H4 (cell line): ENCODE results near the gene HIVEP2. TPM values are rescaled to one million over a fixed set of nuclear protein-coding genes. Genes with fewer than 3 reads are reported as not detected.
A peak's percentile ranks its signal among the peaks of the same experiment; 100 is the strongest.

Experiments used
- DNase-seq: peaks from one replicate; pipeline ENCODE4 v3.0.0-alpha.2; 2015; ENCODE audit warnings: low spot score
- total RNA-seq: library from RNA; depleted of rRNA; stranded (reverse); fragments of >200 nt; shearing (Covaris generic); gene quantifications from 2 replicates; pipeline ENCODE4 v1.2.3, GENCODE V29; 2014

HIVEP2 gene
- total RNA-seq, 1 experiment from 2014 or later: 4.1 TPM

DNA sequence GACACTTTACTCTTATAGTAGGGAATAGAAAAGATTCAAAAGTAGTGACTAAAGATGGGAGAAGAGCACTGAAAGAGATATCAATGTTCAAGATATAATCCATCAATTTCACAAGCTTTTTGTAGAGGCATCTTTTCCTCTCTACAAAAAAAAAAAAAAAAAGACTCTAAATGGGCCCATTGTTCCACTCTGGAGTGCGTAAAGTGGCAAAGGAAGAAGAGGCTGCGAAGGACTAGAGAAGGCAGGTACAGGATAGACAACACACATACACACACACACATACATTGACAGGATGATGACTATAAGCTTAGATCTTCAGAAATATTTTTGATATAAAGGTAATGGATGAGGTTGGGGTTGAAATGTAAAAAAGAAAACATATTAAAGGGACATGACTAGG lies 157.6 kb downstream of the HIVEP2 start:
- no peak for DNase-seq

DNA sequence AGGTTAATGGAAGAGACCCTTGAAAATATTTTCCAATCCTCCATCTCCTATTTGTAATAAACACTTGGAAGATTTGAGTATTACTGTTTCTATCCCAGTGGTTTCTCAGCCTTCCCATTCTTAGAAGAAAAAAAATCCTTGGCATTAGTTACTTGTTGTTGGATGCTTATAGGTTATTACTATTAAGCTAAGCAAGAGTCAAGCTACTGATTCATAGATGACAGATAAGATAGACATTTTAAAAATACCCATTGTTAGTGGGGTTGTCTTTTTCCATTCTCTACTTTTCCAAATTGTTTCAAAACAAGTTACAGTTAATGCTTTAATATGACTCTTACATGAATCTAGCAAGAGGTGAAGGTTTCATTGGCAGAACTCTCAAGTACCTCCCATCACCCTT lies 158.5 kb downstream of the HIVEP2 start:
- no peak for DNase-seq

DNA sequence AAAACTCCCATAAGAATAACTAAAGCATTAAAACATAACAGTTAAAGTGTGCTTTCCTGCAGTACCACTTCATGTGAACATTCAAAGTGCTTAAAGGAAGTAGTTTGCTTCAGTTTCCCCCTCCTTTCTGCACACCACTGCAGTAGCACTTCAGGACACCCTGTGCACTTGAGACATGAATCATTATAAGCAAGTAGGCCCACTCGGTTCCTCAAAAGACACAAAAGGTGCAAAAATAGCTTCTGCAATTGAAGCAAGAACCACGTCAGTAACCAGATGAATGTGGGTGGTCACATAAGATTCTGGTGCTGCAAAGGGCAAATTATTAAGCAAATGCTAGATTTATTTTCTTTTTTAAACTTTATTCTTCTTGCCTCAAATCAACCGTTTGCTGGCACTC lies 160.6 kb downstream of the HIVEP2 start:
- no peak for DNase-seq

DNA sequence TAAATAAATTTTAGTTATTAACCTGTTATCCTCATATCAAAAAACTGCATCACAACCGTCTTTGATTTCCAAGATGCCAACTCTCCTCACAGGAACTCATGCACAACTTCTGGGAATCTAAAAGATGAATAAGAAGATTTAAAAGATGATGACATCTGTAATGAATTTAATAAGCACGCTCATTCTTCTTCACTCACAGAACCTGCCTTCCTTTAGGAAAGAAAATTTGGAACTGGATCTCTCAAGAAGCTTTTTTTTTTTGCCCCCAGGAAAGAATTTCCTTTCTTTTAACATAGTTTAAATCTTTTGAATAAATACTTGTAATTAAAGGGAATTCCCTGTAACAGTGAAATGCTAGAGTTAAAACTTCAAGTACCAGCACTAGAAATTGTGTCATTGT lies 161.5 kb downstream of the HIVEP2 start:
- DNase-seq: no peak

DNA sequence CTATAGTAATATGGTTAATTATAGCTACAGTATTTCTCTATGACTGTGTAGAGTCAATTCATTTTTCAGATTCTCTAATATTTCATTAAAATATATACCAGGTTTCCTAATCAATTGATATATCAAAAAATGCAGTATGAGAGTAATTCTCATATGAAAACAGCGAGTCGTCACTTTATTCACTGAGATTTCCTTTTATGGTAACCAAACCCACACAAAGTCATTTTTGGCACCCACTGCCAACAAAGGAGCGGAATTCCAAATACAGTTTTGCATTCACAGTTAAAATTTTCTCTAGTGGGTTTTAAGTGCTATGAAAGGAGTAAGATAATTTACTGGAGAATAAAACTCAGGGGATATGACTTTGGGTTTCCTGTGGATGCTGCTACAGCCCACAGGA lies 163.8 kb downstream of the HIVEP2 start:
- no peak for DNase-seq

DNA sequence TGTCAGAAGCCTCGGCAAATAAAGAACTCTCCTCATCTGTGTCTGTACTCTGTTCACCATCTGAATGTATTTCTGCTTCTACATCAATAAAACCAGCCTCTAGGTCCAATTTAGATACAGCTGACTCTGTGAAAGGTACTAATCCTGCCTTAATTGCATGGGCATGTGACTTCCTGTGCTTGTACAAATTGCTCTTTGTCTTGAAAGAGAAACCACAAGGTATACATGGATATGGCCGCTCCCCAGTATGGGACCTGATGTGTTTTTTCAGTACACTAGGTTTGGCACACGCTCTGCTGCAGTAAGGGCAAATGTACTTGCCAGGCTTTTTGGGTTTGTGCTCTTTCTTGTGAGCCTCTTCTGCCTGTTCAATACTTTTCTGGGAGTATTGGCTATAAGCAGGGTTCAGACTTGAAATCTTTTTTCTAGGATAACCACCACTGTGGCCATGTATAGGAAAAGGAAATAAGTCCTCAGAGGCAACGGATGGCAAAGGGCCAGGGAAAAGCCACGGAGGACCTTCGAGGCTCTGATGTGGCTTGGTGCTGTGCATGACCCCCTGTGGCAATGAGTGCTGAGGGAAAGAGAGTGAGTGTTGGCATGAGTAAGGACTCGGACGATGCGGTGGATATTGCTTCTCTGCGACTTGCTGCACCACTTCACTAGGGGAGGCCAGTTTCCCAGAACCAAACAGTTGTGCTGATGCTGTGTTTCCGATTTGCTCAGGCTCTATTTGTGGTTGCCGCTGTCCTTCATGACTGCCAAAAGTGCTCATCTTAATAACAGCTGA lies 170.9 kb downstream of the HIVEP2 start:
- DNase-seq: no peak

DNA sequence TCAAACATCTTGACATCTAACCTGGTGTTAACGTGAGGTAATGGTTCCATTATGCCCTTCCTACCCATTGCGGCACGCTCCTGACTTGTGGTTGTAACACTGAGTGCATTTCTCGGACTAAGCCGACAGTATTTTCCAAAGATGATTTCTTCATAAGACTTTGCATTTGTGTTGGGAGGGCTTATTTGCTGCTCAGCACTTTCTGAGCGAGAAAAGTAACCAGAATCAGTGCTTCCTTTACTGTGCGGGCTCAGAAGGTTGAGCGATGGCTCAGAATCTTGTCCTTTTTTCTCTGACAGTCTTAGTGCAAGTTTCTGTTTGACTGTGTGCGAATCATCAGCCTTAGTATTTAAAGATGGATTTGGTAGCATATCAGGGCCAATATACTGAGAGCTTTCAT lies 171.7 kb downstream of the HIVEP2 start:
- no peak for DNase-seq

DNA sequence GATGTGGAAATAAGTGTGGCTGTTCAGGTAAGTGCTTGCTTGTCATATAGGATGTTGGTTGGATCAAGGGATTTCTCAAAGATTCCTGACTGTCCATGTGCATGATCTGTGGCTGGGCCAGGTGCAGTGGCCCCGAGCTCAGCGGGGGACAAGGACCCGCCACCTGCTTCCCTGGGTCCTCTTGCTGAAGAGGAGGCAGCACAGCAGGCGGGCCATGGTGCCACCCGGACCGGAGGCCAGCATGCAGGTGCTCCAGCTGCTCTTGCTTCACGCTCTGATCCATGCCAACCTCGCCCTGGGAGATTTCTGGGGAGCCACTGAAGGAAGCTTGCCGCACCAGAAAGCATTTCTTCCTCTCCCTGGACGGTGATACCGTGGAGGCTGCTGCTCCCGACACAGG lies 173.8 kb downstream of the HIVEP2 start:
- DNase-seq: no peak

DNA sequence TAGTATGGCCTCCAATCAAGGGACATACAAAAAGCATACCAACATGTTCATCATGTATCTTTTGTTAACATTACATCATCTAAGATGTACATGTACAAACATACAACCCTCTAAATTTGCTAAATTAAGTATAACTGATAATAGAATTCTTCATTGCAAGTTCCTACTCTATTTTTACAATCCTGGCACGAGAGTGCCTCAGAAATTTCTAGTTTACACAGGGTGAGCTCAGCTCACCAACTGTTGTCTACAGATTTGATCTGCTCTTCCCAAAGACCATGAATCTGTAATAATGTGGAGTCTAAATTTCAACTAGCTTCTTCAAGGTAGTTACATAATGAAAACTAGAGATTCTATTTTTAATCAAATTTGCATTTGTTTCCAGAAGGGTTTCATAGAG lies 179.7 kb downstream of the HIVEP2 start:
- DNase-seq: no peak

DNA sequence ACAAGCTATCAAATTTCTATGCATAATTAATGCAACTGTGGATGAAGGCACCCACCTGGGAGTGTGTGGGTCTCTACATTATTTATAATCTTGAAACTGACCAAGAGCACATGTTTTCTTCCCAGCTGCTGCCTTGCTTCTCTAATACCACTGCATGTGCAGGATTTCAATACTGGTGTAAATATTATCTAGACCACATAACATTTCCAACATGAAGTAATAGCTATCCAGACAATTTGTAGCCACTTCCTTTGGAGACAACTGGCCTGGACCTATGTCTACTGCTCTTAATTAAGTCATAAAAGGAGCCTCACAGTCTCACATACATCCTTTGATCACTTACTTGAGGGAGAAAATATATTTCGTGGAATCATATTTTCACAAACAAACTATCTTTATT lies 180.7 kb downstream of the HIVEP2 start:
- DNase-seq: no peak

DNA sequence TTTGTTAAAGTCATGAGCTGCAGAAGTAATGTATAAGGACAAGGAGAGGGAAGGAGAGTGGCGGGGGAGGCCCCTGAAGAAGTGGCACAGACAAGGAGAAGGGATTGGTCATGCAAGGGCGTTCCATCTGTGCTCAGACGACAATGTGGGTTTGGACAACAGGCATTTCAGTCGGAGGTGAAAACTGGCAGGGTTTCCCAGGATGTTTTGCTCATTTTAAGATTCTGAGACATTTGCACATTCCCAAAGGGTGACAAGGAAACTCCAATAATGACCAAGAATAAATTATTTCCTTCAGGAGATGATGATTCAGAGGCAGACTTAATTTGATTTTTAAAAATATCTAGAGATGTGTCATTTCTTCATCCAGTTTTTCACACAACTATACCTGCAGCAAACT lies 181.8 kb downstream of the HIVEP2 start:
- no peak for DNase-seq

DNA sequence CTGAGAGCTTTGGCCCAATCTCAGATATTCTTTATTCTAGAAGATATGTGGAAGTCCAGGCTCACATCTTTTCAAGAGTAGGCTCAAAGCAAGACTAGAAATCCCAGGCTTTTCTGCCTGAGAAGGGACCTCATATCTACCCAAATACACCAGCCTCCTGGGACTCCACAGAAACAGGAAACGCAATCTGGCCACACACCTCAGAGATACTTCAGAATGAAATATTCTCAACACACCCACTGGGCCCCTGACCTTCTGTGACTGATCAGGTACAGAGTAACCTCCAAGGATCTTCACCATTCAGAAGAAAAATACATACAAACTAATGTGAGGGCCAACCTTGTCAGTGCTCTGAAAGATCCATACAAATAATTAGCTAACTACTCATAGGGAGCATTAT lies 183.2 kb downstream of the HIVEP2 start:
- DNase-seq: no peak

DNA sequence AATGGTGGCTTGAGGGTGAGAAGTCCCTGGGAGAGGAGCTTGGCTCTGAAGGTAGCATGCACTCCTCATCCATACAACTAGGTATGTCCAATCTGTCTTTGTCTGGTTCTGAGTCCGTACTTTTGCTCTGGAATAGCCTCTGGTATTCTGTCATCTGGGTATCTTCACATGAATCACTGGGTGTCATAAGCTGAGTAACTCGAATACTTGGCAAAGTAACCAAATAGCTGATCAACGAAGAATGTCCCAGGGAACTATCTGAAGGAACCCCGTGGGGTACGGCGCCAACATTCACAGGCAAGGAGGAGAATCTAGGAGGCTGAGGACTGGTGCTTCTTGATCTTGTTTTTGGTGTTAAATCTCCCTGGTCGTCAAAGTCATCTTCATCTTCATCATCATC lies 184.8 kb downstream of the HIVEP2 start:
- no peak for DNase-seq

DNA sequence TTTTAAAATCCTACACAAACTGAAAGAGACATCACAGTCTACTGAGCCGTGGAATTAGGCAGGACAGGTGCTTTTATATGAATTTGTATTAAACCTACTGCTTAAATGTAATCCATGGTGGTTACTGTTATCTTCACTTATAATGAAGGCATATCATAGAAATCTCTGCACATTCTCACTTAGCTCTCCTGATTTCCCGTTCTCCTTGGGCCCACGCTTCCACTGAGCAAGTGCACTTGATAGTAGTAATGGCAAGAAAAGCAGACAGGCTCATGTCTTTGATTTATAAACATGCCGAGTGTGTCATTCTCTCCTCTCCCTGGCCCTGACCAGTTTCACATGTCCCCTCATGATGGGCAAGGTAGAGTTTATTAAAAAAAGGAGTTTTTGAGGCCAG lies 186.3 kb downstream of the HIVEP2 start:
- no peak for DNase-seq

DNA sequence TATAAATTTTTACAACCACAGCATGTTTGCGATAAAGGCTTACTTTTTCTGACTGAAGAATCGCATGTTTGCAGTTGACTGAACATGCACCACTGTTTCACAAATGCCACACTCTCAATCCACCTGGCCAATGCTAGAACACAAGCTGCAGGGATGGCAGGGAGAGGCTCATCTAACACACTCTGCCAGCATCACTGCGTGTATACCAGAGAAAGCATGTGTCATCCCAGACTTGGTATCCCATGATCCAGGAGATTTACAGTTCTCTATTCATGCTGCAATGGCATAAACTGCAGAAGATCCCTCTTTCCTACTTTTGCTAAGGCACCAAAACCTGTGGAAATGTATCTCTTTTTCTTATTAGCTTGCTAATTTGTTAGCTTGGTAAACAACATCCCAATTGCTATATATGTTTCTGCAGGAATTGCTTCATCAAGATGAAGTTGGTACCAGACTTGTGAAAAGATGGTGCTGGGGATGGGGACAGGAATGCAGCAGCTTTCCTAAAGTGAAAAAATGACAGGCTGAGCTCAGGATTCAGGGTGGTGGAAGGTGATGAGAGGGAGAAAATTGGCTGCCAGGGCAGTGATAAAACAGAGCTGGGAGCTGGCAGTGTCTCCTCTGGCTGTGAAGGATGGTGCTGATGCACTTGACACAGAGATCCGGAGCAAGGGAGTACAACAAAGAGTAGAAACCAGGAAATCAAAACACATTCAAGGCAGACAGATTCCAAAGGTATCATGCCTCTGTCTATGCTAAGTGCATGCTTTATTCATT lies 186.9 kb downstream of the HIVEP2 start:
- DNase-seq: no peak

DNA sequence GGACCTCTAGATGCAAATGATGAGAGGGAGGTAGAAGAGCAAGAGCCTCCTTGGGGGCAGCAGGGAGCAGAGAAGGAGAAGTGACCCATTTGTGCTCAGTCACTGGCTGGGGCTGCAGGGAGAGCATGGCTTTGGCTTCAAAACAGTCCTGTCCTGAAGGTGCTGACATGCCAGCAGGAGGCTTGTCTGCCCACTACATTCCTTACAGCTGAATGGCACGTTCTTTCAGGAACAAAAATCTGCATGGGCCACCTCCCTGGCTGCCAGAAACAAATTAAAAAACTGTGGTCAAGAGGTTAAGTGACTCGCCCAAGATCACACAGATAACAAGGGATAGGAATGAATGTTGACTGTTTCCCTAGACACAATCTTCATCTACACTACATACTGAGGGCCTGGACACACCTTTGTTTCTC lies 188.8 kb downstream of the HIVEP2 start:
- peak; percentile 5 for DNase-seq

DNA sequence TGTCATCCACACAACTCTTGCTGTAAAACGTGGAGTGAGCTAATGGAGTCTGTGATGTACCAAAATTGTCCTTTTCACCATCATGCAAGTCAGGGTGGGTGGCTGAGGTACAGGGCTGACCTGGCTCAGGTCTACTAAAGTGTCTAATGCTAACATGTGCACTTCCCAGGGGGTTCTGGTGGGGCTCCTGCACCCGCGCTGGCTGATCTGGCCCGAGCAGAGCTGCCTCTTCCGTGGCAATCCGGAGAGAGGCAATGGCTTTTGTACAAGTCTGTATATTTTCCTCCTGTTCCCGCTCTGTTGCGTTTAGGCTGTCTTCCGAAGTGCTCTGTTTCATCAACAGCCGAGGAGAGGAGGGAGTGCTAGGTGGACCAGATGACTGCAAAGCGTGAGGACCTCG lies 191.8 kb downstream of the HIVEP2 start:
- no peak for DNase-seq

DNA sequence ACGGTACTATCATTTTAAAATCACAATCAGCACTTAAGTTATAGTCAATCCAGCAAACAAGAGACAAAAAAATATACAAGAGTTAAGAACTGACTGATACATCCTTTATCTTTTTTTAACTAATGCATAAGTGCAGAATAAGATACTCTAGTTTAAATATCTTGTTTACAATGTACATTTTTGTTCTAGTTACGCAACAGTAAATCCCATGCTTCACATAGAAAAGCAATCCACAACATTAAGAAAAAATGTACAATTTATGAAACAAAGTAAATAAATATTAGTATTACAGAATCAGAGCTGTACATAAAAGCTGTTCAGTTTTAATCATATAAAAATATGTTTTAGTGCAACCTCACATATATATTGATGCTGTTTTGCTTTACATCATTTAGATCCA lies 192.6 kb downstream of the HIVEP2 start:
- DNase-seq: no peak

DNA sequence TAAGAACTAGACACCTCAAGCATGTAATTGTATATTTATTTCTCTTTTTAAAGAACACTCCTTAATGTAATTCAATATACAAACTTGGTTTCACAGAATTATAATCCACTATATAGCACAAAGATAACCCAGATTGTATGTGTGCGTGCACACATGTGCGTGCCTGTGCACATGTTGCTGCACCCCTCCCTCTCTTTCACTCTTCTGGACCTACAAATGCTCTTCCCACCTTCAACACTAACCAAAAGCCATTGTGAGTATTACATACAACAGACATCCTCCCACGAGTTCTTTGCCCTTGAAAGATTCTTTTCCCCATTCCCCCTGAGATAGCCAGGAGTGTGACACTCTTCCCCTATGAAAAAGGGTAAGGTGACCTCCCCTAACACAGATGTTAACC lies 193.5 kb downstream of the HIVEP2 start:
- DNase-seq: no peak

DNA sequence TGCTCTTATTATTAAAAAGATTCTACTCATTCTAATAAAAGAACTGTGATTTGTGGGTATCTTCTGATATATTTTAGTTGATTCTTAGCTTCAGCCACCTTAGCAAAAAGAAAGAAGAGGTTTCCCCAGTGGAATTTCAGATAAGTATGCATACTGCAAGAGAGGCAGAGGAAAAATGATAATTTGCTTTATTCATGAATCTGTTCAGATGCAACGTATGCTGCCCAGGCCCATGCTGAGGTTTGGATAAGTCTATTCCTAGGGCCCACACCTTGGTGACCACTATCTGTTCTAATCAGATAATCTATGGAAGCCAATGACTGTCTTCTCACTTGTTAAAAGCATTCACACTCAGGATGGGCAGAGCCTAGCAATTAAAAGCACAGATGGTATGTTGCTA lies 194.0 kb downstream of the HIVEP2 start:
- no peak for DNase-seq

DNA sequence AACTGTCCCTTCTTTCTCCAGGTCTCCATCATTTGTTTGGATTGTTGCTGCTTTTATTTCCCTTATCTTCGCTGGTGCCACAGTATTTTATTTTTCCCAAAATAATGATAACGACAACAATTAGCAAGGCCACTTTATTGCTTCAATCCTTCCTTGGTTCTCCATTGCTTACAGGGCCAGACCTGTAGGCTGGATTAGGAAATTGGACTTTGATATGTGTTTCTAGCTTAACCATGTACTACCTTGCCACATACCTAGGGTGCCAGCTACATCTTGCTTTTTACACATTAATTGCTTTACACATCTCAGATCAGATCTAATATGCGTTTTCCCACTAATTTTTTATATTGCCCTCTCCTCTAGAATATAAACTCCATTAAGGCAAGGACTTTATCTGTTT lies 195.4 kb downstream of the HIVEP2 start:
- no peak for DNase-seq

DNA sequence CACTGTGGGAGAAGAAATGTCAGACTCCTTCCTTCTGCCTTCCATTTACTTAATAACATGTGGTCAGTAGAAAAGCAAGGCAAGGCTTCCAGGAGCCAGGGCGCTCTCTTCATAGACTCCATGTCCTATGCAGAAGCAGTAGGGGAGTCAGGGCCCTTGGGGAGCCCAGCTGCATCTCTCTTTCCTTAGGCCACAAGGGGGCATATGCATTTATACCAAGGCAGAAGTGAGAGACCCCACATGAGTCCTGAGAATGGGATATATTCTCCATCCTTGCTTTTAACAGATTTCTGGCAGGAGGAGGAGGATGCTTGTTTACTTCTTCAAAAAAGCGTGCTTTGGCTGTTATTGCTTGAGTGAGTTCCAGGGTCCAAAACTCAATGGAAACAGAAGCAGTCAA lies 198.5 kb downstream of the HIVEP2 start:
- DNase-seq: no peak

DNA sequence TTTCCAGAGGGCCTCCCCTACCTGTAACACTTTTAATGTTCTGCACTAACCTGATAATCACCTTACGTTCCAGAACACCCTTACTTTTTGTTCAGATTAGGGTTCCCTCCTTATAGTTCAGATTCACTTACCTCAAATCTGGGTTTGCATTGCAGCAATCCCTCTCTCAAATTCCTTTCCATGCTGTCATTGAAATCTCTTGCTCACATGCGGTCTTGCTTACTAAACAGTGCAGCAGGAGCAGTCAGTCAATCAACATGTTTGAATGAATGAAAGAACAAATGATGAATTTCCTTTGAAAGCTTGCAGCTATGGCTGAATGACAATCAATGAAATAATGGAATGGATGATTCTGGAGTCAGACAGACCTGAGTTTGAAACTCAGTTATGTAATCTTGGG lies 200.1 kb downstream of the HIVEP2 start:
- no peak for DNase-seq

DNA sequence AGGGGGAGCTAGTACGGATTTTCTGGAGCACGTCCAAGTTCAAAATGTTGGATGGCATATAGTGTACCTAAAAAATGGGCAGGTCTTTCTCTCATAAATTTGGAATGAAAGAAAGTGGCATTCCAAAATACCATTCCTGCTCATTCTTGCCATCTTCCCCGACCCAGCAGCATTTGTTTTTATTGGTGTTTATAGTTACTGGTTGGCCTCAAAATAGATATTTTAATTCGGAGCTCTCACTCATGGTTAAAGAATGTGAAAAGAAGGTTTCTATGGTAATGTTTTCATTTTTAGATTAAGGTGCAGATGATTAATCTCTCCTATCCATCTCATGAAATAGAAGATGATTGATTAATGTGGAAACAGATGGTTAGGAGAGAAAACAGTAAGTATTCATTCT lies 204.5 kb downstream of the HIVEP2 start:
- no peak for DNase-seq
